Astrocyte (in vitro differentiated cells and primary cell): ENCODE measurements around the gene NRBF2. TPM values are rescaled to one million over a fixed set of nuclear protein-coding genes. Genes with fewer than 3 reads are reported as not detected.
A peak's percentile ranks its signal among the peaks of the same experiment; 100 is the strongest.

ENCODE experiments used
- DNase-seq: peaks from one replicate; pipeline ENCODE4 v3.0.0-alpha.2; 2010; ENCODE audit warnings: low read depth
- FAIRE-seq: peaks from 2 replicates; lab custom pipeline; 2011; peaks lifted over from hg19 to GRCh38; lab: Jason Lieb, UNC
- H2AFZ ChIP-seq: 2 replicates; pipeline ENCODE4 v1.6.0; 2012; ENCODE audit warnings: low read depth, low read length, inconsistent platforms
- H3K27ac ChIP-seq: 2 replicates; pipeline ENCODE4 v1.5.1; 2011; ENCODE audit warnings: low read depth, low read length, inconsistent platforms
- H3K27me3 ChIP-seq: 2 replicates; pipeline ENCODE4 v1.6.0; 2011; ENCODE audit warnings: low read length, inconsistent platforms; ENCODE audit not compliant: insufficient read depth
- H3K36me3 ChIP-seq: 2 replicates; pipeline ENCODE4 v1.5.1; 2011; ENCODE audit warnings: low read length, inconsistent platforms; ENCODE audit not compliant: insufficient read depth
- H3K4me1 ChIP-seq: 2 replicates; pipeline ENCODE4 v1.5.1; 2011; ENCODE audit warnings: low read length, inconsistent platforms; ENCODE audit not compliant: insufficient read depth
- H3K4me2 ChIP-seq: 2 replicates; pipeline ENCODE4 v1.6.0; 2012; ENCODE audit warnings: low read length, inconsistent platforms
- H3K4me3 ChIP-seq: 2 replicates; pipeline ENCODE4 v1.5.1; 2011; ENCODE audit warnings: low read depth, mild to moderate bottlenecking, low read length, inconsistent platforms; ENCODE audit not compliant: insufficient read depth
- H3K79me2 ChIP-seq: 2 replicates; pipeline ENCODE4 v1.6.0; 2012; ENCODE audit warnings: mild to moderate bottlenecking, low read length, inconsistent platforms; ENCODE audit not compliant: insufficient read depth
- H3K9ac ChIP-seq: 2 replicates; pipeline ENCODE4 v1.6.0; 2012; ENCODE audit warnings: mild to moderate bottlenecking, low read length, inconsistent platforms
- H3K9me3 ChIP-seq: 2 replicates; pipeline ENCODE4 v1.5.1; 2012; ENCODE audit warnings: low read depth, mild to moderate bottlenecking, low read length, inconsistent platforms; ENCODE audit not compliant: insufficient read depth
- H4K20me1 ChIP-seq: 2 replicates; pipeline ENCODE4 v1.6.0; 2012; ENCODE audit warnings: low read length, inconsistent platforms; ENCODE audit not compliant: insufficient read depth
- H3K27ac Mint-ChIP-seq: one replicate; pipeline ENCODE4 v1.8.0; 2021; ENCODE audit warnings: mild to moderate bottlenecking, mixed read lengths; ENCODE audit not compliant: unreplicated experiment
- H3K27me3 Mint-ChIP-seq: one replicate; pipeline ENCODE4 v1.8.0; 2021; ENCODE audit warnings: low read depth, mixed read lengths; ENCODE audit not compliant: unreplicated experiment
- H3K36me3 Mint-ChIP-seq: one replicate; pipeline ENCODE4 v1.8.0; 2021; ENCODE audit warnings: low read depth, mixed read lengths; ENCODE audit not compliant: unreplicated experiment
- H3K4me1 Mint-ChIP-seq: one replicate; pipeline ENCODE4 v1.8.0; 2021; ENCODE audit warnings: low read depth, mixed read lengths; ENCODE audit not compliant: unreplicated experiment
- H3K4me3 Mint-ChIP-seq: one replicate; pipeline ENCODE4 v1.8.0; 2021; ENCODE audit warnings: mild to moderate bottlenecking, moderate library complexity, mixed read lengths; ENCODE audit not compliant: unreplicated experiment
- H3K9me3 Mint-ChIP-seq: one replicate; pipeline ENCODE4 v1.8.0; 2021; ENCODE audit warnings: mild to moderate bottlenecking, mixed read lengths; ENCODE audit not compliant: unreplicated experiment
- EZH2 ChIP-seq: IDR thresholded peaks from 2 replicates; pipeline ENCODE4 v1.6.1; 2012; ENCODE audit warnings: mild to moderate bottlenecking, low read length, inconsistent platforms; ENCODE audit not compliant: insufficient read depth
- total RNA-seq: library from RNA; stranded (reverse); gene quantifications from 2 replicates; pipeline ENCODE4 v1.2.1, GENCODE V29; 2021
- TF ChIP-seq, protein P1 (sequence below): IDR thresholded peaks from 2 replicates; pipeline ENCODE4 v1.5.1; 2011; ENCODE audit warnings: low read depth, mild to moderate bottlenecking, inconsistent platforms, low read length, moderate library complexity; ENCODE audit not compliant: insufficient read depth

NRBF2 gene
- total RNA-seq, 1 donor from 2014 or later, result 55.4 TPM

DNA sequence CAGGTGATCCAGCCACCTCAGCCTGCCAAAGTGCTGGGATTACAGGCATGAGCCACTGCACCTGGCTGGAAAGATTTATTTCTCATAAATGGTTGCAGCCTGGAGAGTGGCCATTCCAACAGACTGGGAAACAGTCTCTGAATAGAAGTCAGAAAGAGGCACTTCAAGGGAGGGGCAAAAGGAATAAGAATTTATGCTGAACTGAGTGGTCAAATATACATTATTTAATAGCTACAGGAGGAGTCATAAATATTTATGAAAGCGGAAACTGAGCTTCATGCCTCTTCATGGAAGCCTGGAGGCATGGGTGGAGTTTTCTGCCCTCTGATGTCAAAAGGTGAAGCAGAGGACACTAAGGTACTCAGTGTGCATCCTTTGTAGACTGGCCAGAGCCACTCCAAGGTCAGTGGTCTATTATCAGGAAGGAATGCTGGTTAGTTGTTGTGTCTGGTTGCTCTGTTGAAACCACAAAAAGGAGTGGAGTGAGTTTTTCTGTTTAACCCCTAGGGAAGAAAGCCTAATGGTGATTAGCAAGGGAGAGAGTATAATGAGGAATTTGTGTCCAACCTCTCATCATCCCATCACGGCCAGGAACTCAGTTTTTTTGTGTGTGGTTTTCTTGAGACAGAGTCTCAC is 9.3 kb upstream of the NRBF2 start:
- peaks cover 15% of the 10 kb centered on the region for H3K4me1 Mint-ChIP-seq
- no peaks in the 10 kb centered on the region for H3K27me3 Mint-ChIP-seq
- no peaks in the 10 kb centered on the region for H3K9me3 ChIP-seq
- peaks cover 4% of the 10 kb centered on the region for H3K9me3 Mint-ChIP-seq
- no peak for TF ChIP-seq EZH2
- TF ChIP-seq, protein P1, sequence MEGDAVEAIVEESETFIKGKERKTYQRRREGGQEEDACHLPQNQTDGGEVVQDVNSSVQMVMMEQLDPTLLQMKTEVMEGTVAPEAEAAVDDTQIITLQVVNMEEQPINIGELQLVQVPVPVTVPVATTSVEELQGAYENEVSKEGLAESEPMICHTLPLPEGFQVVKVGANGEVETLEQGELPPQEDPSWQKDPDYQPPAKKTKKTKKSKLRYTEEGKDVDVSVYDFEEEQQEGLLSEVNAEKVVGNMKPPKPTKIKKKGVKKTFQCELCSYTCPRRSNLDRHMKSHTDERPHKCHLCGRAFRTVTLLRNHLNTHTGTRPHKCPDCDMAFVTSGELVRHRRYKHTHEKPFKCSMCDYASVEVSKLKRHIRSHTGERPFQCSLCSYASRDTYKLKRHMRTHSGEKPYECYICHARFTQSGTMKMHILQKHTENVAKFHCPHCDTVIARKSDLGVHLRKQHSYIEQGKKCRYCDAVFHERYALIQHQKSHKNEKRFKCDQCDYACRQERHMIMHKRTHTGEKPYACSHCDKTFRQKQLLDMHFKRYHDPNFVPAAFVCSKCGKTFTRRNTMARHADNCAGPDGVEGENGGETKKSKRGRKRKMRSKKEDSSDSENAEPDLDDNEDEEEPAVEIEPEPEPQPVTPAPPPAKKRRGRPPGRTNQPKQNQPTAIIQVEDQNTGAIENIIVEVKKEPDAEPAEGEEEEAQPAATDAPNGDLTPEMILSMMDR, result no peak
- H3K27ac ChIP-seq, result no peak overlapping the region
- no peaks in the 10 kb centered on the region for H3K79me2 ChIP-seq
- peak overlapping the region; percentile 26 for H3K27ac Mint-ChIP-seq
- H3K36me3 ChIP-seq, result no peaks in the 10 kb centered on the region
- FAIRE-seq (no peak), DNase-seq (peak; percentile 80)
- H4K20me1 ChIP-seq, result no peaks in the 10 kb centered on the region
- no peaks in the 10 kb centered on the region for H3K36me3 Mint-ChIP-seq
- H3K4me3 ChIP-seq, result no peak overlapping the region
- no peak overlapping the region for H2AFZ ChIP-seq
- peaks cover 11% of the 10 kb centered on the region for H3K4me1 ChIP-seq
- H3K27me3 ChIP-seq, result no peaks in the 10 kb centered on the region
- no peak overlapping the region for H3K4me3 Mint-ChIP-seq
- no peak overlapping the region for H3K9ac ChIP-seq
- H3K4me2 ChIP-seq, result no peak overlapping the region

DNA sequence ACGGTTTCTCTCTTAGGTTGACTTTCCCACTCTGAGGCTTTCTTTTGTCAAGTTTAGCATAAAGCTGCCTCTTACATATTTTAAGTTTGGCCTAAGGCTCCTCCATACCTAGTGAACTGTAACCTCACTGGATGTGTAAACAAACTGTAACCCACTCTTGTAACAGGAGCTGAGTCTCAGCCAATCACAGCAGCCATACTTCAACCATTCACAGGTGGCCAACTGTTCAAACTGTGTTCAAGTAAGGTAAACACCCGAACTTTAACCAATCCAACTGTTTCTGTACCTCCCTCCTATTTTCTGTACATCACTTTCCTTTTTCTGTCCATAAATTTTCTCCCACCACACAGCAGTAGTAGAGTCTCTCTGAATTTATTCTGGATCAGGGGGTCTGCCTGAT is 7.7 kb upstream of the NRBF2 start:
- H3K36me3 Mint-ChIP-seq, result no peaks in the 10 kb centered on the region

DNA sequence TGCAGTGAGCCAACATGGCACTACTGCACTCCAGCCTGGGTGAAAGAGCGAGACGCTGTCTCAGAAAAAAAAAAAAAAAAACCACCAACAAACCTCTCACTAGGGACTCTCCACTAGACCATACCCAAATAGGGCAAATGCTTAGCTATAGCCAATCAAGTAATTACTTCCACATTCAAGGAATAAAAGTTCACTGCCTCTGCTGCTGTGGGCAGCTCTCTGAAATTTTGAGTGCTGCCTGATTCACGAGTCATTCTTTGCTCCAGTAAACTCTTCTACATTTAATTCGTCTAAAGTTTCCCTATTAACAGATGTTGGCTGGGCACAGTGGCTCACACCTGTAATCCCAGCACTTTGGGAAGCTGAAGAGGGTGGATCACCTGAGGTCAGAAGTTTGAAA is 4.7 kb upstream of the NRBF2 start:
- Histone ChIP-seq H3K4me2 (no peak overlapping the region), H3K27me3 (no peaks in the 10 kb centered on the region), H3K9ac (no peak overlapping the region), H3K27ac (no peak overlapping the region), H4K20me1 (no peaks in the 10 kb centered on the region), H3K36me3 (no peaks in the 10 kb centered on the region), H2AFZ (no peak overlapping the region), H3K79me2 (peaks cover 2% of the 10 kb centered on the region), H3K4me3 (no peak overlapping the region), H3K4me1 (no peaks in the 10 kb centered on the region), H3K9me3 (no peaks in the 10 kb centered on the region)
- no peak overlapping the region for H3K4me3 Mint-ChIP-seq
- H3K9me3 Mint-ChIP-seq, result peaks cover 13% of the 10 kb centered on the region
- peaks cover 16% of the 10 kb centered on the region for H3K4me1 Mint-ChIP-seq
- FAIRE-seq (no peak), DNase-seq (peak; percentile 38)
- H3K27ac Mint-ChIP-seq, result no peak overlapping the region
- no peak for TF ChIP-seq EZH2
- TF ChIP-seq, protein P1, result no peak
- no peaks in the 10 kb centered on the region for H3K27me3 Mint-ChIP-seq
- H3K36me3 Mint-ChIP-seq, result peaks cover 4% of the 10 kb centered on the region

More for the DNA sequence above, 7.7 kb upstream of the NRBF2 start:
- no peak overlapping the region for H3K9ac ChIP-seq
- no peaks in the 10 kb centered on the region for H3K79me2 ChIP-seq
- Mint-ChIP-seq H3K9me3 (peaks cover 4% of the 10 kb centered on the region), H3K4me1 (peaks cover 18% of the 10 kb centered on the region), H3K27me3 (no peaks in the 10 kb centered on the region), H3K4me3 (no peak overlapping the region), H3K27ac (no peak overlapping the region)
- H4K20me1 ChIP-seq, result no peaks in the 10 kb centered on the region
- H3K9me3 ChIP-seq, result no peaks in the 10 kb centered on the region
- H3K36me3 ChIP-seq, result no peaks in the 10 kb centered on the region
- H3K27me3 ChIP-seq, result no peaks in the 10 kb centered on the region
- H3K4me3 ChIP-seq, result no peak overlapping the region
- H3K27ac ChIP-seq, result no peak overlapping the region
- DNase-seq (no peak), FAIRE-seq (no peak)
- no peak overlapping the region for H3K4me2 ChIP-seq
- H2AFZ ChIP-seq, result no peak overlapping the region
- H3K4me1 ChIP-seq, result peaks cover 8% of the 10 kb centered on the region
- TF ChIP-seq, protein P1, result no peak
- no peak for TF ChIP-seq EZH2
